Measurements from ENCODE around the gene SPATA19. TPM values are rescaled to one million over a fixed set of nuclear protein-coding genes. Genes with fewer than 3 reads are reported as not detected.

SPATA19 gene
- total RNA-seq, 1 experiment from 2014 or later, result not detected

DNA sequence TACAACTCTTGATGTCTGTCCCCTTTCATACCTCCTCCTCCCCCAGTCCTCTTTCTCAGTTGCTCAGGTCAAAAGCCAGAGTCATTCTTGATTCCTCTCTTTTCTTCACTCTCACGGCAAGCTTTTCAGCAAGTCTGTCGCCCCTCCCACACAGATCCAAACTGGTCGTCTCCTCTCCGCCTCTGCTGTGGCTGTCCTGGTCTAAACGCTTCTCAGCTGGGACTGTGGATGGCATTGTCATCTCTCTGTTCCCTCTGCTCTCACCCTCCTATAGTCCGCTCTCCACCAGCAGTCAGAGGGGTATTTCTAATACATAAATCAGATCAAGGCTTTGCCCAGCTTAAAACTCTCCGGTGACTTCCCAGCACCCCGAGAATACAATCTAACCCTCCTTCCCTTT, 46.8 kb upstream of the SPATA19 start:
- intact Hi-C loops (cut with micrococcal nuclease), result no loop called here

DNA sequence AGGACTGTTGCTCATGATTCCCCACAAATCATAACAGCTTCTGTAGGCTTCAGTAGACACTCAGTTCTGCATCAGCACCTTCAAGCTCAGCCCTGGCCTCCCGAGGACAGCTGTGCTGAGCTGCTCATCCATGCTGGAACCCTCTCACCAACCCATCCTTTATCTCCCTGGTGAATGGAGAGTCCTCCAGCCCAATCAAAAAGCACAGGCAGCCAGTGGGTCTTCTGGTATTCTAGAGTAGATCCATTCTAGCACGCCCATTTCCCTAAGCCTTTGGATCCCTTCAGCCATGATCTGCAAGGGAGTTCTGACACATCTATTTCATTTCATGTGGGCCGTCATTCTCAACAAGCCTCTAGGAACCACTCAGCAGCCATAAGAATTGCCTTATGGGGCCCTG, 44.6 kb upstream of the SPATA19 start:
- intact Hi-C loops (cut with micrococcal nuclease), result no loop called here
- CTCF ChIA-PET, result no interaction called here
- Mint-ChIP-seq H3K27me3 (ENCODE audit: insufficient read depth, unreplicated experiment) (peaks cover 66% of the 10 kb centered on the region), H3K4me1 (ENCODE audit: insufficient read depth, unreplicated experiment) (no peaks in the 10 kb centered on the region), H3K9me3 (ENCODE audit: unreplicated experiment) (no peaks in the 10 kb centered on the region), H3K36me3 (ENCODE audit: insufficient read depth, unreplicated experiment) (no peaks in the 10 kb centered on the region), H3K4me3 (ENCODE audit: unreplicated experiment) (no peak overlapping the region), H3K27ac (ENCODE audit: low read depth, unreplicated experiment) (no peak overlapping the region)
- DNase-seq (ENCODE audit: unreplicated experiment), result no peak
- BruUV-seq (replicated peaks), result no TSS peak
- TF ChIP-seq, protein P1, sequence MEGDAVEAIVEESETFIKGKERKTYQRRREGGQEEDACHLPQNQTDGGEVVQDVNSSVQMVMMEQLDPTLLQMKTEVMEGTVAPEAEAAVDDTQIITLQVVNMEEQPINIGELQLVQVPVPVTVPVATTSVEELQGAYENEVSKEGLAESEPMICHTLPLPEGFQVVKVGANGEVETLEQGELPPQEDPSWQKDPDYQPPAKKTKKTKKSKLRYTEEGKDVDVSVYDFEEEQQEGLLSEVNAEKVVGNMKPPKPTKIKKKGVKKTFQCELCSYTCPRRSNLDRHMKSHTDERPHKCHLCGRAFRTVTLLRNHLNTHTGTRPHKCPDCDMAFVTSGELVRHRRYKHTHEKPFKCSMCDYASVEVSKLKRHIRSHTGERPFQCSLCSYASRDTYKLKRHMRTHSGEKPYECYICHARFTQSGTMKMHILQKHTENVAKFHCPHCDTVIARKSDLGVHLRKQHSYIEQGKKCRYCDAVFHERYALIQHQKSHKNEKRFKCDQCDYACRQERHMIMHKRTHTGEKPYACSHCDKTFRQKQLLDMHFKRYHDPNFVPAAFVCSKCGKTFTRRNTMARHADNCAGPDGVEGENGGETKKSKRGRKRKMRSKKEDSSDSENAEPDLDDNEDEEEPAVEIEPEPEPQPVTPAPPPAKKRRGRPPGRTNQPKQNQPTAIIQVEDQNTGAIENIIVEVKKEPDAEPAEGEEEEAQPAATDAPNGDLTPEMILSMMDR (IDR thresholded peaks at IDR 0.05; ENCODE audit: unreplicated experiment), result no peak
- POLR2A ChIA-PET, result no interaction called here

More for the DNA sequence above, 46.8 kb upstream of the SPATA19 start:
- POLR2A ChIA-PET, result interaction anchor here (0.7 kb wide), 1 partner anchor 62 kb away, joined by 3 read pairs; no protein-coding TSS in a partner anchor
- Mint-ChIP-seq H3K9me3 (ENCODE audit: unreplicated experiment) (no peaks in the 10 kb centered on the region), H3K4me1 (ENCODE audit: insufficient read depth, unreplicated experiment) (no peaks in the 10 kb centered on the region), H3K27me3 (ENCODE audit: insufficient read depth, unreplicated experiment) (peaks cover 58% of the 10 kb centered on the region), H3K36me3 (ENCODE audit: insufficient read depth, unreplicated experiment) (no peaks in the 10 kb centered on the region), H3K27ac (ENCODE audit: low read depth, unreplicated experiment) (no peak overlapping the region), H3K4me3 (ENCODE audit: unreplicated experiment) (no peak overlapping the region)
- CTCF ChIA-PET, result interaction anchor here (0.7 kb wide), 2 partner anchors 247 to 273 kb away, joined by 3 read pairs; no protein-coding TSS in a partner anchor
- TF ChIP-seq, protein P1 (IDR thresholded peaks at IDR 0.05; ENCODE audit: unreplicated experiment), result no peak
- no TSS peak for BruUV-seq (replicated peaks)
- DNase-seq (ENCODE audit: unreplicated experiment), result no peak

DNA sequence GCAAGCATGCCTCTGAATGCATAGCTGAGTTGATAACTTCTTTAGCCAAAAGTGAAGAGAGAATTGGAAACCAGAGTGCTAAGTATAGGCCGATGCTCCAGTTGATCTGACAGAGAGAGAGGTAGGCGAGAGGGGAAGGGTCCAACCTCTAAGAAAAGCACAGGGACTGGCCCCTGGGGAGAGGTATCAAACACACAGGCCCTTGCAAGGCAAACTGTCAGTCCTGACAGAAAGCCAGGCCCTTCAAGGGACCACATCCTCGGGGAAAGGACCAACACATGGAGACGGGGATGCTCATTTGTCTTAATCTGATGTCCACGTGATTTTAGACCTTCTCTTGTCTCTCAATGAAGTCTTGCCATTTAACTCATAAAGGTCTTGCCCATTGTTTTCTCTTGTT, 43.9 kb upstream of the SPATA19 start:
- TF ChIP-seq, protein P1 (IDR thresholded peaks at IDR 0.05; ENCODE audit: unreplicated experiment), result no peak
- no peak for DNase-seq (ENCODE audit: unreplicated experiment)
- H3K9me3 Mint-ChIP-seq (ENCODE audit: unreplicated experiment), result no peaks in the 10 kb centered on the region
- H3K27ac Mint-ChIP-seq (ENCODE audit: low read depth, unreplicated experiment), result no peak overlapping the region
- peaks cover 66% of the 10 kb centered on the region for H3K27me3 Mint-ChIP-seq (ENCODE audit: insufficient read depth, unreplicated experiment)
- no peaks in the 10 kb centered on the region for H3K36me3 Mint-ChIP-seq (ENCODE audit: insufficient read depth, unreplicated experiment)
- BruUV-seq (replicated peaks), result no TSS peak
- ChIA-PET POLR2A (no interaction called here), CTCF (no interaction called here)
- H3K4me3 Mint-ChIP-seq (ENCODE audit: unreplicated experiment), result no peak overlapping the region
- intact Hi-C loops (cut with micrococcal nuclease), result no loop called here
- no peaks in the 10 kb centered on the region for H3K4me1 Mint-ChIP-seq (ENCODE audit: insufficient read depth, unreplicated experiment)

DNA sequence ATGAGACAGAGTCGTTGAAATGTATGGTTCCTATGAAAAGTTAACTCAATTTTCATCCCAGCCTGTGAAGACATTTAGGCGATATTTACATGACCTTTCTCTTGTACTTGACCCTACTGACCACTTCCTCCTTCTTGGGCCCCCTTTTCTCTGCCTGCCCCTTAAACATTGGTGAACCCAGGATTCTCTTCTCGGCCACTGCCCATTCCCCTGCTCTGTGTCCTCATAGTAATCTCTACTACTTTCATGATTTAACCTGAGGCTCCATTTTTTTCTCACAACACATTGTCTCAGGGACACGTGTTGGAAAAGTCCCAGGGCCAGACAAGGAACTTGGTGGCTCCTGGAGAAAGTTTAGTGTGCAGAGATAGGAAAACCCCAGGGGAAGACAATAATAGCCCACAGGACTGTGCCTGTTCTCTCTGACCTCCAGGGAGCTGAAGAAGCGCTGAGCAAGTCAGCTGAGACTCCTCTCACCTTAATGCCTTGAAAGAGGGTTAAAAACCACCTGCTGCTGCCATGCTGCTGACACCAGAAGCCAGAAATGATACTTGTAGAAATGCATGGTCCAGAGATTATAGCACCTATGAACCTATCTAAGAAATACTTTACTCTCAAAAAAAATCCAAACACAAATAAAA, 42.5 kb upstream of the SPATA19 start:
- H3K27me3 Mint-ChIP-seq (ENCODE audit: insufficient read depth, unreplicated experiment), result peaks cover 65% of the 10 kb centered on the region
- ChIA-PET POLR2A (no interaction called here), CTCF (no interaction called here)
- no peak for DNase-seq (ENCODE audit: unreplicated experiment)
- no peak overlapping the region for H3K27ac Mint-ChIP-seq (ENCODE audit: low read depth, unreplicated experiment)
- no TSS peak for BruUV-seq (replicated peaks)
- H3K4me1 Mint-ChIP-seq (ENCODE audit: insufficient read depth, unreplicated experiment), result no peaks in the 10 kb centered on the region
- TF ChIP-seq, protein P1 (IDR thresholded peaks at IDR 0.05; ENCODE audit: unreplicated experiment), result no peak
- no peaks in the 10 kb centered on the region for H3K36me3 Mint-ChIP-seq (ENCODE audit: insufficient read depth, unreplicated experiment)
- intact Hi-C loops (cut with micrococcal nuclease), result no loop called here
- no peak overlapping the region for H3K4me3 Mint-ChIP-seq (ENCODE audit: unreplicated experiment)
- no peaks in the 10 kb centered on the region for H3K9me3 Mint-ChIP-seq (ENCODE audit: unreplicated experiment)

Measured in MCF 10A (cell line).